Astrocyte (in vitro differentiated cells and primary cell): ENCODE measurements around the gene PKDCC. TPM values are rescaled to one million over a fixed set of nuclear protein-coding genes. Genes with fewer than 3 reads are reported as not detected.

ENCODE experiments used
- DNase-seq: peaks from one replicate; pipeline ENCODE4 v3.0.0-alpha.2; 2010; ENCODE audit warnings: low read depth
- FAIRE-seq: peaks from 2 replicates; lab custom pipeline; 2011; peaks lifted over from hg19 to GRCh38; lab: Jason Lieb, UNC
- H2AFZ ChIP-seq: 2 replicates; pipeline ENCODE4 v1.6.0; 2012; ENCODE audit warnings: low read depth, low read length, inconsistent platforms
- H3K27ac ChIP-seq: 2 replicates; pipeline ENCODE4 v1.5.1; 2011; ENCODE audit warnings: low read depth, low read length, inconsistent platforms
- H3K27me3 ChIP-seq: 2 replicates; pipeline ENCODE4 v1.6.0; 2011; ENCODE audit warnings: low read length, inconsistent platforms; ENCODE audit not compliant: insufficient read depth
- H3K36me3 ChIP-seq: 2 replicates; pipeline ENCODE4 v1.5.1; 2011; ENCODE audit warnings: low read length, inconsistent platforms; ENCODE audit not compliant: insufficient read depth
- H3K4me1 ChIP-seq: 2 replicates; pipeline ENCODE4 v1.5.1; 2011; ENCODE audit warnings: low read length, inconsistent platforms; ENCODE audit not compliant: insufficient read depth
- H3K4me2 ChIP-seq: 2 replicates; pipeline ENCODE4 v1.6.0; 2012; ENCODE audit warnings: low read length, inconsistent platforms
- H3K4me3 ChIP-seq: 2 replicates; pipeline ENCODE4 v1.5.1; 2011; ENCODE audit warnings: low read depth, mild to moderate bottlenecking, low read length, inconsistent platforms; ENCODE audit not compliant: insufficient read depth
- H3K79me2 ChIP-seq: 2 replicates; pipeline ENCODE4 v1.6.0; 2012; ENCODE audit warnings: mild to moderate bottlenecking, low read length, inconsistent platforms; ENCODE audit not compliant: insufficient read depth
- H3K9ac ChIP-seq: 2 replicates; pipeline ENCODE4 v1.6.0; 2012; ENCODE audit warnings: mild to moderate bottlenecking, low read length, inconsistent platforms
- H3K9me3 ChIP-seq: 2 replicates; pipeline ENCODE4 v1.5.1; 2012; ENCODE audit warnings: low read depth, mild to moderate bottlenecking, low read length, inconsistent platforms; ENCODE audit not compliant: insufficient read depth
- H4K20me1 ChIP-seq: 2 replicates; pipeline ENCODE4 v1.6.0; 2012; ENCODE audit warnings: low read length, inconsistent platforms; ENCODE audit not compliant: insufficient read depth
- H3K27ac Mint-ChIP-seq: one replicate; pipeline ENCODE4 v1.8.0; 2021; ENCODE audit warnings: mild to moderate bottlenecking, mixed read lengths; ENCODE audit not compliant: unreplicated experiment
- H3K27me3 Mint-ChIP-seq: one replicate; pipeline ENCODE4 v1.8.0; 2021; ENCODE audit warnings: low read depth, mixed read lengths; ENCODE audit not compliant: unreplicated experiment
- H3K36me3 Mint-ChIP-seq: one replicate; pipeline ENCODE4 v1.8.0; 2021; ENCODE audit warnings: low read depth, mixed read lengths; ENCODE audit not compliant: unreplicated experiment
- H3K4me1 Mint-ChIP-seq: one replicate; pipeline ENCODE4 v1.8.0; 2021; ENCODE audit warnings: low read depth, mixed read lengths; ENCODE audit not compliant: unreplicated experiment
- H3K4me3 Mint-ChIP-seq: one replicate; pipeline ENCODE4 v1.8.0; 2021; ENCODE audit warnings: mild to moderate bottlenecking, moderate library complexity, mixed read lengths; ENCODE audit not compliant: unreplicated experiment
- H3K9me3 Mint-ChIP-seq: one replicate; pipeline ENCODE4 v1.8.0; 2021; ENCODE audit warnings: mild to moderate bottlenecking, mixed read lengths; ENCODE audit not compliant: unreplicated experiment
- EZH2 ChIP-seq: IDR thresholded peaks from 2 replicates; pipeline ENCODE4 v1.6.1; 2012; ENCODE audit warnings: mild to moderate bottlenecking, low read length, inconsistent platforms; ENCODE audit not compliant: insufficient read depth
- total RNA-seq: library from RNA; stranded (reverse); gene quantifications from 2 replicates; pipeline ENCODE4 v1.2.1, GENCODE V29; 2021
- TF ChIP-seq, protein P1 (sequence below): IDR thresholded peaks from 2 replicates; pipeline ENCODE4 v1.5.1; 2011; ENCODE audit warnings: low read depth, mild to moderate bottlenecking, inconsistent platforms, low read length, moderate library complexity; ENCODE audit not compliant: insufficient read depth

The PKDCC gene
- total RNA-seq, 1 donor from 2014 or later, result 6.9 TPM

GRCh38 chr2:42060718-42061619 is 13.1 kb downstream of the PKDCC start:
- no peak for FAIRE-seq
- no peak overlapping the region for H3K27ac Mint-ChIP-seq
- peaks cover 12% of the 10 kb centered on the region for H3K27me3 Mint-ChIP-seq
- no peak overlapping the region for H3K4me2 ChIP-seq
- no peaks in the 10 kb centered on the region for H3K79me2 ChIP-seq
- H4K20me1 ChIP-seq, result peaks cover under 1% of the 10 kb centered on the region
- H3K9ac ChIP-seq, result no peak overlapping the region
- H3K4me1 ChIP-seq, result peaks cover 15% of the 10 kb centered on the region
- TF ChIP-seq, protein P1, sequence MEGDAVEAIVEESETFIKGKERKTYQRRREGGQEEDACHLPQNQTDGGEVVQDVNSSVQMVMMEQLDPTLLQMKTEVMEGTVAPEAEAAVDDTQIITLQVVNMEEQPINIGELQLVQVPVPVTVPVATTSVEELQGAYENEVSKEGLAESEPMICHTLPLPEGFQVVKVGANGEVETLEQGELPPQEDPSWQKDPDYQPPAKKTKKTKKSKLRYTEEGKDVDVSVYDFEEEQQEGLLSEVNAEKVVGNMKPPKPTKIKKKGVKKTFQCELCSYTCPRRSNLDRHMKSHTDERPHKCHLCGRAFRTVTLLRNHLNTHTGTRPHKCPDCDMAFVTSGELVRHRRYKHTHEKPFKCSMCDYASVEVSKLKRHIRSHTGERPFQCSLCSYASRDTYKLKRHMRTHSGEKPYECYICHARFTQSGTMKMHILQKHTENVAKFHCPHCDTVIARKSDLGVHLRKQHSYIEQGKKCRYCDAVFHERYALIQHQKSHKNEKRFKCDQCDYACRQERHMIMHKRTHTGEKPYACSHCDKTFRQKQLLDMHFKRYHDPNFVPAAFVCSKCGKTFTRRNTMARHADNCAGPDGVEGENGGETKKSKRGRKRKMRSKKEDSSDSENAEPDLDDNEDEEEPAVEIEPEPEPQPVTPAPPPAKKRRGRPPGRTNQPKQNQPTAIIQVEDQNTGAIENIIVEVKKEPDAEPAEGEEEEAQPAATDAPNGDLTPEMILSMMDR, result no peak
- TF ChIP-seq EZH2, result no peak
- H3K36me3 ChIP-seq, result peaks cover 8% of the 10 kb centered on the region
- H3K4me3 Mint-ChIP-seq, result no peak overlapping the region
- no peaks in the 10 kb centered on the region for H3K9me3 ChIP-seq
- peaks cover 19% of the 10 kb centered on the region for H3K36me3 Mint-ChIP-seq
- H3K4me3 ChIP-seq, result no peak overlapping the region
- no peaks in the 10 kb centered on the region for H3K27me3 ChIP-seq
- peaks cover 2% of the 10 kb centered on the region for H3K9me3 Mint-ChIP-seq
- no peak overlapping the region for H2AFZ ChIP-seq
- no peak for DNase-seq
- H3K4me1 Mint-ChIP-seq, result no peaks in the 10 kb centered on the region
- no peak overlapping the region for H3K27ac ChIP-seq

DNA sequence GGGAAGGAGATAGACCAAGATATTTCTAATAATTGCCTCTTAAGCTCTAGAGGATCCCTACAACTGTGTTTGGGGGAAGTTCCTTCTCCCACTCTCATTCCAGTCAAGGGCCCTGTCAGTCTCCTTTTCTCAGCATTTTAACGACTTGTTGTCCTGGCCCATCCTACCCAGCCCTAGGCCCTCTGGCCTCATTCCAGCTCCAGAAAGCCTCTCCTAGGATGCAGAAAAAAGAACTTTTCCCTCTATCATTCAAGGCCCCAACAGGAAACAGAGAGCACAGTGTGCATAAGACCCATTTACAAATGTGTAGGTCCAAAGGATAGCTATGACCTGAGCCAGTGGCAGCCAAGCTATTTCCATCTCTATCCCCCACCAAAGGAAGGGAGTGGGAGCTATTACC is 14.0 kb downstream of the PKDCC start:
- H3K36me3 Mint-ChIP-seq, result peaks cover 15% of the 10 kb centered on the region
- H3K4me1 Mint-ChIP-seq, result no peaks in the 10 kb centered on the region
- no peak overlapping the region for H2AFZ ChIP-seq
- no peak overlapping the region for H3K27ac ChIP-seq
- peaks cover 15% of the 10 kb centered on the region for H3K4me1 ChIP-seq
- no peak for TF ChIP-seq EZH2
- TF ChIP-seq, protein P1, result no peak
- peaks cover 11% of the 10 kb centered on the region for H3K27me3 Mint-ChIP-seq
- H3K27me3 ChIP-seq, result no peaks in the 10 kb centered on the region
- no peaks in the 10 kb centered on the region for H3K79me2 ChIP-seq
- no peak overlapping the region for H3K4me2 ChIP-seq
- FAIRE-seq, result no peak
- H3K9me3 ChIP-seq, result no peaks in the 10 kb centered on the region
- no peak overlapping the region for H3K9ac ChIP-seq
- no peak overlapping the region for H3K4me3 ChIP-seq
- peaks cover 6% of the 10 kb centered on the region for H3K36me3 ChIP-seq
- H3K9me3 Mint-ChIP-seq, result peaks cover 2% of the 10 kb centered on the region
- H3K27ac Mint-ChIP-seq, result no peak overlapping the region
- H3K4me3 Mint-ChIP-seq, result no peak overlapping the region
- H4K20me1 ChIP-seq, result no peaks in the 10 kb centered on the region
- no peak for DNase-seq
